Neutrophil (primary cell): ENCODE results near the gene SF3B1.

Experiments used
- H3K27ac ChIP-seq: fragments of 200-600 bp; sonication (generic); 2 replicates; pipeline ENCODE4 v1.5.1; 2016; ENCODE audit warnings: mild to moderate bottlenecking, moderate library complexity
- H3K27me3 ChIP-seq: fragments of 200-600 bp; sonication (generic); 2 replicates; pipeline ENCODE4 v1.6.0; 2016; ENCODE audit warnings: mild to moderate bottlenecking
- H3K36me3 ChIP-seq: fragments of 200-600 bp; sonication (generic); 2 replicates; pipeline ENCODE4 v1.5.1; 2017
- H3K4me1 ChIP-seq, 2 experiments: fragments of 200-600 bp in 1 of 2; sonication (generic) in 1 of 2; 1 replicate in 1 of 2; 2 replicates in 1 of 2; pipeline versions ENCODE4 v1.5.1 to v1.6.1; 2013 to 2016; ENCODE audit warnings: low read depth in 1 of 2, low read length in 1 of 2, mild to moderate bottlenecking in 1 of 2, moderate library complexity in 1 of 2; ENCODE audit not compliant: control insufficient read depth in 1 of 2, insufficient read depth in 1 of 2
- H3K4me3 ChIP-seq, 2 experiments: fragments of 200-600 bp in 1 of 2; sonication (generic) in 1 of 2; 1 replicate in 1 of 2; 2 replicates in 1 of 2; pipeline ENCODE4 v1.5.1; 2013 to 2016; ENCODE audit warnings: low read depth in 1 of 2, low read length in 1 of 2, mild to moderate bottlenecking in 1 of 2, moderate library complexity in 1 of 2
- H3K9me3 ChIP-seq: fragments of 200-600 bp; sonication (generic); 2 replicates; pipeline ENCODE4 v1.5.1; 2016
- CTCF ChIP-seq: fragments of 200-600 bp; sonication (generic); IDR thresholded peaks from 2 replicates; pipeline ENCODE4 v1.5.1; 2016; ENCODE audit warnings: antibody characterized with exemption

The SF3B1 gene

GRCh38 chr2:197431858-197432257 lies 3.0 kb downstream of the SF3B1 start:
- Histone ChIP-seq H3K36me3 (peaks cover 4% of the 10 kb centered on the region), H3K4me1 (peaks cover 51% of the 10 kb centered on the region in 2 experiments), H3K9me3 (no peaks in the 10 kb centered on the region), H3K4me3 (peak overlapping the region in 1 of 2 experiments; percentile 96), H3K27me3 (no peaks in the 10 kb centered on the region), H3K27ac (peak overlapping the region; percentile 69)
- TF ChIP-seq CTCF = no peak

DNA sequence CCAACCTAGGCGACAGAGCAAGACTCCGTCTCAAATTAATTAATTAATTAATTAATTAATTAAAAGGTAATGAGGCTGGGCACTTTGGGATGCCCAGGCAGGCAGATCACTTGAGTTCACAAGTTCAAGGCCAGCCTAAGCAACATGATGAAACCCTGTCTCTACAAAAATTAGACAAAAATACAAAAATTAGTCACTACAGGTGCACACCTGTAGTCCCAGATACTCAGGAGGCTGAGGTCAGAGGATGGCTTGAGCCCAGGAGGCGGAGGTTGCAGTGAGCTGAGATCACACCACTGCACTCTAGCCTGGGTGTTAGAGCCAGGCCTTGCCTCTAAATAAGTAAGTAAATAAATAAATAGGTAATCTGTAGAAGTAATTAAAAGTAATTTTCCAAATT lies 6.8 kb downstream of the SF3B1 start:
- no peak for TF ChIP-seq CTCF
- Histone ChIP-seq H3K4me1 (peaks cover 24 to 33% of the 10 kb centered on the region in 2 experiments), H3K9me3 (no peaks in the 10 kb centered on the region), H3K27ac (no peak overlapping the region), H3K4me3 (no peak overlapping the region), H3K27me3 (no peaks in the 10 kb centered on the region), H3K36me3 (peaks cover 21% of the 10 kb centered on the region)

DNA sequence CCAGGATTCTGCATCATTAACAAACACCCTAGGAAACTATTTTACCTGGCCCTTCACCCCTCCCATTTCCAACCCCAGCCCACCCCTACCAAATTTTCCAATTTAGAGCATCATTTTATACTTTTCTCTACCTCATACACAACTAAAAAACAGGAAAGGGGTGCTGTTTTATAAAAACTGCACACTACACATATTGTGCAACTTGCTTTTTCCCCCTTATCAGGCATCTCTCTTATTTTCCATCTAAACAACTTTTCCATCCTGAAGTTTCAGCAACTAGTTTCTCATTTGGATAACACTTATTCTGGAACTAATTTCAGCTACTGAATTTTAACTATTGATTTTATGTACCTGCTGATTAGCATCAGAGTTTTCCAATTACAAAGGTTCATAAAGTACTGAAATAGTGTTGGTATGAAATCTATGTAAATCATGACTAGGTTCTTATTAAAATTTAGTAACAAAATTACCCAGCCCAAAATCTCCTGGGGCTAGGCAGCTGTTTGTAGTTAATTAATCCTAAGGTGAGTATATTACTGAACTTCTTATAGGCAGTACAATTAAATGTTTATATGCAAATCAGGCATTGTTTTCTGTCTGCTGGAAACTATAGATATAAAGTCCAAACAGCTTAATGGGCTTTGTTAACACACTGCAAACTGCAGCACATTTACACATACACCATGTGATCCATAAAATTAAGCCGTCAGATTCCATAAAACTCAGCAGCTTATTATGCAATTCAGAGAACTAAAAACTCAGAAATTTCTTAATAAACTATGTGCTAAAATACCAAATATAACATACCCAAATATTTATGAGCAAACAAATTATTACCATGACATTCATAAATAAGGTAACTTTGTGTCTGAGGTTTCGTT lies 7.9 kb downstream of the SF3B1 start:
- TF ChIP-seq CTCF = no peak
- no peak overlapping the region for H3K27ac ChIP-seq
- H3K27me3 ChIP-seq = no peaks in the 10 kb centered on the region
- no peaks in the 10 kb centered on the region for H3K9me3 ChIP-seq
- H3K36me3 ChIP-seq = peaks cover 31% of the 10 kb centered on the region
- H3K4me3 ChIP-seq = no peak overlapping the region
- H3K4me1 ChIP-seq = peaks cover 14 to 22% of the 10 kb centered on the region in 2 experiments

GRCh38 chr2:197425550-197425949 lies 9.3 kb downstream of the SF3B1 start:
- no peaks in the 10 kb centered on the region for H3K27me3 ChIP-seq
- peak overlapping the region; percentile 41 for H3K27ac ChIP-seq
- H3K36me3 ChIP-seq = peaks cover 43% of the 10 kb centered on the region
- H3K9me3 ChIP-seq = no peaks in the 10 kb centered on the region
- no peak overlapping the region for H3K4me3 ChIP-seq
- H3K4me1 ChIP-seq = peaks cover 0 to 13% of the 10 kb centered on the region in 2 experiments
- no peak for TF ChIP-seq CTCF

GRCh38 chr2:197423307-197423706 lies 11.5 kb downstream of the SF3B1 start:
- peak overlapping the region; percentile 35 for H3K27ac ChIP-seq
- H3K36me3 ChIP-seq = peaks cover 62% of the 10 kb centered on the region
- peaks cover 0 to 13% of the 10 kb centered on the region in 2 experiments for H3K4me1 ChIP-seq
- no peak overlapping the region for H3K4me3 ChIP-seq
- TF ChIP-seq CTCF = no peak
- H3K9me3 ChIP-seq = no peaks in the 10 kb centered on the region
- H3K27me3 ChIP-seq = no peaks in the 10 kb centered on the region
